GM18511 (cell line): ENCODE data around the gene ZBTB22.

Experiments used
- ATAC-seq: cut with Tn5 transposase; IDR thresholded peaks from one replicate; pipeline ENCODE4 v1.9.1; 2021; ENCODE audit warnings: mild to moderate bottlenecking, moderate library complexity; ENCODE audit not compliant: unreplicated experiment

Gene ZBTB22

DNA sequence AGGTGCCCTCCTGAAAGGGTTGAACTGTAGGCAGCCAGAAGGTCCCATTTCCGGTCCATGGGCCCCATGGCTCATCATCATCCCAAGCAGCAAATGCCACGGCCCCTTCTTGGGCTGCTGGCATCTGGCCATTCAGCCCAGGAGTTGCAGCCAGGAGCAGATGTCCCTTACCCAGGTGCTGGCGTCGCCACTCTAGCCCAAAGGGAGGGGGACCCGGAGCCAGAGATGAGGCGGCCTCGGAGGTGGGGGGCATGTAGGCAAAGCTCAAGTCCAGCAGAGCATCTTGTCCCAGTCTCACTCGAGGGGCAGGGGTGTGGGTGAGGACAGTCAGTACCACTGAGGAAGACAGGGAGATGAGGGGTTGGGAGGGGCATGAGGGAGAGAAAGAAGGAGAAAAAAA is 12.5 kb downstream of the ZBTB22 start:
- ATAC-seq, result no peak

GRCh38 chr6:33304216-33304615 is 13.3 kb downstream of the ZBTB22 start:
- ATAC-seq, result no peak

DNA sequence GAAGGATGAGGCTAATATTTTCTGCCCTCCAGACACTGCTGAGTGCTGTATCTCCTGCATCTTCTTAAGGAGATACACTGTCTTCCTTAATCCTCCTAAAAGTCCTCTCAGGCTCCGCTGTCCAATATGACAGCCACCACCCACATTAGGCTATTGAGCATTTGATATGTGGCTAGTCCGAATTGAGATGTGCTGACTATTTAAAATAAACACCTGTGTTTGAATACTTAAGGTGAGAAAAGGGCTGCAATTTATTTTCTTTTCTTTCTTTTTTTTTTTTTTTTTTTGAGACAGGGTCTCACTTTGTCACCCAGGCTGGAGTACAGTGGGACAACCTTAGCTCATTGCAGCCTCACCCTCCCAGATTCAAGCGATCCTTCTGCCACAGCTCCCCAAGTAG is 15.7 kb downstream of the ZBTB22 start:
- ATAC-seq, result no peak

DNA sequence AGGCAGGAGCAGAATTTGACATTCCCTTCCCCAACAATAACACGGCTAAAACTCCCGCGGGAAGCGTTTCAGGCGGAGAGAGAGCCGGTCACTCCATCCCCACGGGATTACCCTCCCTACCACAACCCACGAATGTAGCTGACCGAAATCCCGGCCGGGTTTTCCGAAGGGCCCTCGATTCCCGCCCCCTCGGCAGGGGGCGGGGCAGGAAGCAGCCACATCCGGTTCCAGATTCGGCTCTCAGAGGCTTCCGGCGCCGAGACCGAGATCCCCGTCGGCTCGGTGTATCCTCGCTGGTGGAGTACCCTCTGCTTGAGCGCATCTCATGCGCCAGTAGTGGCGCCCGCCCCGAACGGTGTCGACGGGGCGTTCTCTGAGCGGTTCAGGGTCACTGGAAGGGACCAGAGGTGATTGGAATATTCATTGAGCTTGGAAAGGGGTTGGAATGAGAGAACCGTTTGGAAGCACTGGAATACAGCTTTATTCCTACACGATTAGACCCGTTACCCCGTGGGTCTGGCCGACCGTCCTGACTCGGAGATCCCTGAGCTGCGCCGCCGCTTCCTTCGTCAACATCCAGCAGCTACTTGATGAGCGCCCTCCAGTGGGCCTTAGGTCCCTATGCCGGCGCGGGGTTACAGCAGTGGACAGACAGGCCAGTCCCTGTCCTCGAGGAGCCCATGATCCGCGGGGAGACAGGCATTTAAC is 18.2 kb downstream of the ZBTB22 start:
- peak; percentile 77 for ATAC-seq

DNA sequence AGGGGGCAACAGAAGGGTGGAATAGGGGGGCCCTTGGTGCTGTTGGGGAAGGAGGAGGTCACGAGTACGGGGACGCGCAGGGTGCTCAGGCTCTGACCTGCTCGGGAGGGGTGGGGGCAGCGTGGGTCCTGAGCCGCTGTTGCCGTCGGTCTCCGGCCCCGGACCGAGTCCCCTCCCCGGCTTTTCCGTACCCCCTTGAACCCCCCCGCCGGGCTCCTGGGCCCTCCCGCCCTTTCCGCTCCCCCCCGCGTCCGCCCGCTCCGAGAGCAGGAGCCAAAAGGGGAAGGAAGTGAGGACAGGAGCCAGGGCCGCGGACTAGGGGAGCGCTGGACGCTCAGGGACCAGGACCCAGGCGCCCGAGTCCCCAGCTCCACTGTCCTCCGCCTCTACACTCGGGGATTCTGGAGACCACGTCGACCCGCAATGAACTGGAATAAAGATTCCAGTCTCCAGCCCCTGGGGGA is 18.7 kb downstream of the ZBTB22 start, which contains the start of gene RGL2:
TSS of gene RGL2 (minus strand) at position 170 of the 464 bp plus-strand sequence. CDS start 332 bp downstream, outside the sequence.
- peak; percentile 38 for ATAC-seq

DNA sequence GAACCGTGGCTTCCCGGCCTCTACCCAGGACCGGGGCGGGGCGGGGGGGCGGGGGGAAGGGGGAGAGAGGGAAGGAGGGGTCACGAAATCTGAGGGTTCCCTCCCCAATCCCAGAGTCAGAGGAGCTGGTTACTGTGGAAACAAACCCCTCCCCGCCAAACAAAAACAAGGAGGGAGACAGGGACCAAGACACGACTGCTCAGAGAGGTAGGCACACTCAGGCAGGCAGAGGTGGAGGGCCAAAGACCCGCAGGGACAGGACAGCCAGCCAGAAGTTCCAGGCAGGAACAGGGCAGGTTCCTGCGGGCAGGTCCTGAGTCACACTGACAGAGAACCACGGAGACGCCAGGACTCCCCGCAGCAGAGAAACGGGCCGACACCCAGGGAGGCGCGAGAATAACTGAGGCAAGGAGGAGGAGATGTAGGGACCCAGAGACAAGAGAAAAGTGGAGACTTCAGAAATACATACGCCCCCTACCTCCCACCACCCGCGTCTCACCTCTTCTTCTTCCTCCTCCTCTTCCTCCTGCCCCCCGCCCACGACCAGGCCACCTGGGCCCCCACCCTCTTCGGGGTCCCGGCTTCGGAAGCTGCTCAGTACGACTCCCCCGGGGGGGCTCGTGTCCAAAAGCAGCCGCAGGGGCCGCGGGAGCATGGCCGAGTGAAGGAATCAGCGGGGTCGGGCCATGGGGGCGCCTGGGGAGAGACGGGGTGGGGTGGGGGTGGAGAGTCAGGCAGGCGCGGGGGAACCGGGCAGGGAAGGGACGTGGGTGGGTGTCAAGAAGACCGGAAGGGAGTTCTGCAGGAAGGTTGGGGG is 19.4 kb downstream of the ZBTB22 start:
- ATAC-seq, result peak; percentile 23

GRCh38 chr6:33297406-33297955 is 20.1 kb downstream of the ZBTB22 start:
- no peak for ATAC-seq

GRCh38 chr6:33296797-33297405 is 20.6 kb downstream of the ZBTB22 start:
- ATAC-seq, result no peak

- no peak for ATAC-seq
Measured at GRCh38 chr6:33295621-33296369, 21.7 kb downstream of the ZBTB22 start.

DNA sequence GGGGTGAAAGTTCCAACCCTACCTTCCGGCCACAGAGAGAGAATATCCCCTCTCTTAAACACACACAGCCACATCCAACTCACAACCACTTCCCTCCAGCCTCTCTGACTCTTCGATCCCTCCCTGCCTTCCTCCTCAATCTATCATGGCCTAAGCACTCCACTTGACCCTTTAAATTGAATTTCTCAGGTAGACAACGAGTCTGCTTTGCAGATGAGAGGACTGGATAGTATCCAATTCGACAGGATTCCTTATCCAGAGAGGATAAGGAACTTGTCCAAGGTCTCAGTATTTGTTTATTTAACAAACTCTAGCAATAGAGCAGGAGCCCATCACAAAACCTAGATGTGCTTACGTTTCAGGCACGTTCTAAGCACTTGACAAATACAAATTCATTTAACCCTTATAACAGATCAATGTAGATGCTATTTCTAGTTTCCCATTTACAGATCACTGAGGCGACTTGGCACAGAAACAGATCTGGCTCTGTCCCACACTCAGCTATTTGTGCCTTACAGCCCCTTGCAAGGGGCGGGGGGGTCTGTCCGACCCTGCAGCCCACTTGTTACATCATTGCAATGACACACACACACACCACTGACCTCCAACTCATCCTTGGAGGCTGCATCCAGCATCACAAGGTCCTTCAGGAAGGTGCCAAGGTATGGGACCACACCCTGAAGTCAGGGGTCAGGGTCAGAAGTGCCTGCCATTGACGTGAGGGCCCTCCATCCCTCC is 23.3 kb downstream of the ZBTB22 start:
- no peak for ATAC-seq

GRCh38 chr6:33292996-33293682 is 24.4 kb downstream of the ZBTB22 start:
- no peak for ATAC-seq

DNA sequence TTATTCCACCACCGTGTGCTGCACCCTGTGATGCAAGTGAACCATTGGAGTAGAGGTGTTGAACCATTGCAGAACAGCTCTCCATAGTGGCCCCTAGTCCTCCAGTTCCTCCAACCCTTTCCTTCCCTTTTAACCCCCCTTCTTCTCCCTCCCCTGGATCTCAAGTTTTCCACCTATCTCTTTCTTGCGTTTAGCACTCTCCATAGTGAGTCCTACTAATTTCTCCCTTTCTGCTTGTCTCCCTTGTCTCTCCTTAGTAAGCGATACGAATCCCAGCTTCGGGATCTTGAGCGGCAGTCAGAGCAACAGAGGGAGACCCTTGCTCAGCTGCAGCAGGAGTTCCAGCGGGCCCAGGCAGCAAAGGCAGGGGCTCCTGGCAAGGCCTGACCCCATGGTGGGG is 27.1 kb downstream of the ZBTB22 start:
- no peak for ATAC-seq

- no peak for ATAC-seq
Measured at GRCh38 chr6:33289784-33290315, 27.7 kb downstream of the ZBTB22 start.

DNA sequence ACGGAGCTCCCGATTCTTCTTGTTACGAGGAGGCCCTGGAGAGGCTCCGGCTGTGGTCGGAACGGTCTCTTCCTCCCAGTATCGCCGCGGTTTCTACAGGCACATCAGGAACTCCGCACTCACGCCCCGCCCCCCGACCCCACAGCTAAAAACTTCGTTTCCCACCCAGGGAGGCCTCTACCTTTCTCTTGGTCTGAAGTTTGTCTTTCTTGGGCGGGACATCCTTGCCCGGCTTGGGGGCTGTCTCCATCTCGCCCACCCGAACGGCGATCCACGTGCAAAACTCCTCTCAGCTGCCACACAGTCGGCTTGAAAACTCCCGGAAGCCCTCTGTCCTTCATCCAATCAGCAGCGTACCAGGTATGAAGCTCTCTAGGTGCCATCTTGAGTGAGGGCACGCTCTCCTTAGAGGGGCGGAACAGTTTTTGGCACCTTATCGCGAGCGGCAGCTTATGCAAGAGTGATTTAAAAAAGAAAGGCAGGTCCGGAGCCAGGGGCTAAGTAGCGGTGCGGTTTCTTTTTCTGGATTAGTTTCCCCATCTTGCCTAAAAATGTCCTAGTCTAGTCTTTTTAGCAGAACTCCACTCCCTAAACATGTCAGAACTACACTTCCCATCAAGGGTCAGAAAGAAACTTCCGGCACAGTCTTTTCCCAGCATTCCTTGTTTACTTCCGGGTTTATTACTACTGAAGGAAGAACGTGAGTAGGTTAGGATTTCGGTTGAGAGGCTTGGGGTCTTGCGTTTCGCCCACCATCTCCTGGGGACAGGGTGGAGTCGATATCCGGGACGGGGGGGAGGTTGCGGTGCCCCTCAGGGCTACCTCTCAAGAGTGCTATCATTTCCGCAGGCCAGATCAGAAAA is 28.4 kb downstream of the ZBTB22 start, which contains the start of the genes PFDN6 and WDR46:
TSS of gene PFDN6 (plus strand) at position 681 of the 863 bp plus-strand sequence. CDS start 256 bp downstream, outside the sequence.
TSS of gene WDR46 (minus strand) at position 319 of the 863 bp plus-strand sequence. CDS start at position 250, 69 bp downstream.
- peak; percentile 86 for ATAC-seq

- peak; percentile 10 for ATAC-seq
Measured at GRCh38 chr6:33288141-33288920, 29.2 kb downstream of the ZBTB22 start.

GRCh38 chr6:33286946-33287914 is 30.3 kb downstream of the ZBTB22 start:
- ATAC-seq, result no peak
